VCaP (cell line): ENCODE results near the gene CNTFR.
"Not testable (repeated sequence)": the region's sequence is repeated elsewhere in the genome, so short reads cannot be mapped to it uniquely, and the experiment has no call there.

Source experiments
- H3K27ac ChIP-seq: fragments of 450-650 bp; 2 replicates; pipeline ENCODE4 v1.5.1; 2017
- TF ChIP-seq, protein P1 (sequence below): fragments of 450-650 bp; conservative IDR thresholded peaks from 2 replicates; pipeline ENCODE4 v1.5.1; 2017; ENCODE audit warnings: mild to moderate bottlenecking, moderate library complexity

Gene CNTFR, protein sequence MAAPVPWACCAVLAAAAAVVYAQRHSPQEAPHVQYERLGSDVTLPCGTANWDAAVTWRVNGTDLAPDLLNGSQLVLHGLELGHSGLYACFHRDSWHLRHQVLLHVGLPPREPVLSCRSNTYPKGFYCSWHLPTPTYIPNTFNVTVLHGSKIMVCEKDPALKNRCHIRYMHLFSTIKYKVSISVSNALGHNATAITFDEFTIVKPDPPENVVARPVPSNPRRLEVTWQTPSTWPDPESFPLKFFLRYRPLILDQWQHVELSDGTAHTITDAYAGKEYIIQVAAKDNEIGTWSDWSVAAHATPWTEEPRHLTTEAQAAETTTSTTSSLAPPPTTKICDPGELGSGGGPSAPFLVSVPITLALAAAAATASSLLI

DNA sequence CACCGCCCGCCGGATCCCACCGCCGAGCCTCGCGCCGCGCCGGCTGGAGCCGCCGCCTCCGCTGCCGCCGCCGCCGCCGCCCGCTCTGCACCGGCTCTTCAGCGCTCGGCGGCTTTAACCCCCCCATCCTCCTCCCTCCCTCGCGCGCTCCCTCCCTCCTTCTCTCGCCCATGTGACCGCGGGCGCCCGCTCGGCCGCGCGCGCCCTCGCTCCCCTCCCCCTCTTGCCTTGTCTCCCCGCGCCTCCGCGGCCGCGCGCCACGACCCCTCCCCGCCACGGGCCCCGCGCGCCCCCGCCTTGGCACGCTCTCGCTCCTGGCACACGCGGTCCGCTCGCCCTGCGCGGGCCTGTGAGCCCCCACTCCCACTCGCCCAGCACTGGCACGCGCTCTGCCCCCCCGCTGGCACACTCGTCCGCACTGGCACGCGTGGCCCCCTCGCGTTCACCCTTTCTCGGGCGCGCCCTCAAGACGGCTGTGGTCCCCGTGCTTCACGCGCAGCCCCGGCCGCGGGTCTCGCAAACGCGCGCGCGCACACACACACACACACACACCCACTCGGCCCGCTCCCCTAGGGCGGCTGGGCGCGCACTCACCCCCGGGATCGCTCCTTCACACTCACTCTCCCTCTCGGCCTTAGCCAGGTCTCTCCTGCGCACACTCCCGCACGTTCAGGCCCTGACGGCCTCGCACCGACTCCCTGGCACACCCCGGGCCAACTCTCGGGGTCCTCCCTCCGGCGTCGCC is at the start of gene CNTFR:
CNTFR (minus strand) TSS at position 89 of the 745 bp plus-strand sequence. CDS start 20,743 bp downstream, outside the sequence.
- H3K27ac ChIP-seq, result peak within 1 kb of the TSS; percentile 79; the same call in 1 of the 2 replicates
- TF ChIP-seq, protein P1, sequence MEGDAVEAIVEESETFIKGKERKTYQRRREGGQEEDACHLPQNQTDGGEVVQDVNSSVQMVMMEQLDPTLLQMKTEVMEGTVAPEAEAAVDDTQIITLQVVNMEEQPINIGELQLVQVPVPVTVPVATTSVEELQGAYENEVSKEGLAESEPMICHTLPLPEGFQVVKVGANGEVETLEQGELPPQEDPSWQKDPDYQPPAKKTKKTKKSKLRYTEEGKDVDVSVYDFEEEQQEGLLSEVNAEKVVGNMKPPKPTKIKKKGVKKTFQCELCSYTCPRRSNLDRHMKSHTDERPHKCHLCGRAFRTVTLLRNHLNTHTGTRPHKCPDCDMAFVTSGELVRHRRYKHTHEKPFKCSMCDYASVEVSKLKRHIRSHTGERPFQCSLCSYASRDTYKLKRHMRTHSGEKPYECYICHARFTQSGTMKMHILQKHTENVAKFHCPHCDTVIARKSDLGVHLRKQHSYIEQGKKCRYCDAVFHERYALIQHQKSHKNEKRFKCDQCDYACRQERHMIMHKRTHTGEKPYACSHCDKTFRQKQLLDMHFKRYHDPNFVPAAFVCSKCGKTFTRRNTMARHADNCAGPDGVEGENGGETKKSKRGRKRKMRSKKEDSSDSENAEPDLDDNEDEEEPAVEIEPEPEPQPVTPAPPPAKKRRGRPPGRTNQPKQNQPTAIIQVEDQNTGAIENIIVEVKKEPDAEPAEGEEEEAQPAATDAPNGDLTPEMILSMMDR, result no peak

DNA sequence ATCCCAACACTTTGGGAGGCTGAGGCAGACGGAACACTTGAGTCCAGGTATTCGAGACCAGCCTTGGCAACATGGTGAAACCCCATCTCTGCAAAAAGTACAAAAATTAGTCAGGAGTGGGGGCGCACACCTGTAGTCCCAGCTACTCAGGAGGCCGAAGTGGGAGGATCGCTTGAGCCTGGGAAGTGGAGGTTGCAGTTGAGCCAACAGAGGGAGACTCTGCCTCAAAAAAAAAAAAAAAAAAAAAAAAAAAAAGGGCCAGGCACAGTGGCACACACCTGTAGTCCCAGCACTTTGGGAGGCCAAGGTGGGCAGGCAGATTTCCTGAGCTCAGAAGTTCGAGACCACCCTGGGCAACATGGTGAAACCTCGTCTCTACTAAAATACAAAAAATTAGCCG is 49.8 kb upstream of the CNTFR start:
- H3K27ac ChIP-seq, result not testable (repeated sequence)

DNA sequence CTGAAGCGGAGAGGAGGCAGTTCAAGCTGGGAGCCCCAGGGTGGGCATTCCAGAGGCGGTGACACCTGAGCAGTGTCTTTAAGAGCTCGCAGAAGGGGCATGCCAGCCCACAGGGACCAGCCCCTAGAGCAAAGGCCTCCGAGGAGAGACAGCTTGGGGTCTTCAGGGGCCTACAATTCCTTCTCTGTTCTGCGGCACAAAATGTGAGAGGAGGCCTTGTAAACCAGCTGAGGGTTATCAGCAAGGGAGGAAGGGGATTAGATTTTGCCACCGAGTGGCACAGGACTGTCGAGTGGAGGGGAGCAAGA is 48.6 kb upstream of the CNTFR start:
- TF ChIP-seq, protein P1, result no peak
- peak overlapping the region; percentile 92 for H3K27ac ChIP-seq

DNA sequence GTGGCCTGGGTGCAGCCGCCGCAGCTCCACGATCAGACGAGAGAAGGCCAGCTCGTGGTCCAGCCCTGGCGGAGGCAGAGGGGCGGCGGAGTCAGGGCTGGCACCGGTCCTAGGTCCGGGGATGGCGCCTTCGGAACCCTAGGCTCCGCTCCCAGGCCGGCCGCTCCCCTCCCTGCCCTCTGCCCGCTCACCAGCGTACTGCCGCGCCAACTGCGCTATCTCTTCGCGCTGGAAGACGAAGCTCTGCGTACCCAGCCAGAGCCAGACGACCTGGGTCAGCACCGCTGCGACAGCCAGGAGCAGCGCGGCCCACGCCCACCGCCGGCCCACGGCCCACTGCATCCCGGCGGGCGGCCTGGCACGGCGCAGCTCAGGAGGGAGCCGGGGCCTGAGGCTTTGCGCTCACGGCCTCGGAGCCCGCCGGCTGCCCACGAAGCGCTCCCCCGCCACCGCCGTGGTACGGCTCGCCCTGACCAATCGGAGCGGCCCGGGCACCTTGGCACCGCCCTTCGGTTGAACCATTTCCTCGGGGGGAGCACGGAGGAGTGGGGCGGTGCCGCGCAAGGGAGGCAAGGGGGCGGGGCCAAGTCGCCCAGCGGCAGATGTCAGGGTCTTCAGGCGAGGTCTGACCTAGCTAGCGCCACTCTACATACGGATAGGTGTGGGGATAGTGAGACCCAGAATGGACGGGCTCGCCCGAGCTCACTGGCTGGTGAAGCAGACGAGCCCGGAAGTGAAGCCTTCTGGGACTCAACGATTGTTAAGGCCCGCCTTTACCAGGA is 48.0 kb upstream of the CNTFR start, which contains the start of gene SIGMAR1:
SIGMAR1 (minus strand) TSS at position 432 of the 782 bp plus-strand sequence; CDS start at position 342, 90 bp downstream.
- peak within 1 kb of the TSS; percentile 92 for H3K27ac ChIP-seq
- TF ChIP-seq, protein P1, result no peak

DNA sequence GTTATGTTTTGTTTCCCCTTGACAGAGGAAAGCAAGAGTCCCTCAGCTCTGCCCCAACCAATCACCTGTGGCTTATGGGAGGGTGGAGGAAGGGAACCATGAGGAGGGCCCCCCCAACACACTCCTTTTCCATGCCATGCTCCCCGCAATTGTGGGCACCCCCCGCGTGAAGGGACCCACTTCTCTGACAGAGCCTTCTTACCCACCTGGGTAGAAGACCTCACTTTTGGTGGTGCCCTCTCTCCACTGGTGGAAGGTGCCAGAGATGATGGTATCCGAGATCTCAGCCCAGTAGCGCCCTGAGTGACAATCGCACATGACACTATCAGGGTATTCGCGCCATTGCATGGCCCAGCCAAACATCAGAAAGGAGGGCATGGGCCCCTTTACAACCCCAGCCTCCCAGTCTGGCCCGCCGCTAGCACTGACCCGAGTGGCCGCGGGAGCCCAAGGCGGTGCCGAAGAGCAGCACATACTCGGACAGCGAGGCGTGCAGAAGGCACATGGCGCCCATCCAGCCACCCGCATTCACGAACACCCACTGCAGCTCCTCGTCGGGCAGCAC is 47.3 kb upstream of the CNTFR start:
- peak overlapping the region; percentile 92 for H3K27ac ChIP-seq
- TF ChIP-seq, protein P1, result no peak

DNA sequence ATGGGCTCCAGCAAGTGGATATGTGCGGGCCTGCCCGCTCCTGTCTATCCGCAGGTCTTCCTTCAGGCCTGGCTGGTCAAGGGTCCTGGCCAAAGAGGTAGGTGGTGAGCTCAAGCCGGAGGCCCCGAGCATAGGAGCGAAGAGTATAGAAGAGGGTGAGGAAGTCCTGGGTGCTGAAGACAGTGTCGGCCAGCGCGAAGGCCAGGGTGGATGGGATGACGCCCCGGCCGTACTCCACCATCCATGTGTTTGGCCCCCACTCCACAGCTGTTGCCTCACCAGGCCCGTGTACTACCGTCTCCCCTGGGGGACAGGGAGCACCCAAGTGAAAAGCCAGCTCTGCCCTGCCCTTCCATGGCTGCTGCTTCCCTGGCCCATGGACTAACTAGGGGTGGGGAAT is 46.0 kb upstream of the CNTFR start:
- H3K27ac ChIP-seq, result peak overlapping the region; percentile 92; the same call in 1 of the 2 replicates
- TF ChIP-seq, protein P1, result no peak

DNA sequence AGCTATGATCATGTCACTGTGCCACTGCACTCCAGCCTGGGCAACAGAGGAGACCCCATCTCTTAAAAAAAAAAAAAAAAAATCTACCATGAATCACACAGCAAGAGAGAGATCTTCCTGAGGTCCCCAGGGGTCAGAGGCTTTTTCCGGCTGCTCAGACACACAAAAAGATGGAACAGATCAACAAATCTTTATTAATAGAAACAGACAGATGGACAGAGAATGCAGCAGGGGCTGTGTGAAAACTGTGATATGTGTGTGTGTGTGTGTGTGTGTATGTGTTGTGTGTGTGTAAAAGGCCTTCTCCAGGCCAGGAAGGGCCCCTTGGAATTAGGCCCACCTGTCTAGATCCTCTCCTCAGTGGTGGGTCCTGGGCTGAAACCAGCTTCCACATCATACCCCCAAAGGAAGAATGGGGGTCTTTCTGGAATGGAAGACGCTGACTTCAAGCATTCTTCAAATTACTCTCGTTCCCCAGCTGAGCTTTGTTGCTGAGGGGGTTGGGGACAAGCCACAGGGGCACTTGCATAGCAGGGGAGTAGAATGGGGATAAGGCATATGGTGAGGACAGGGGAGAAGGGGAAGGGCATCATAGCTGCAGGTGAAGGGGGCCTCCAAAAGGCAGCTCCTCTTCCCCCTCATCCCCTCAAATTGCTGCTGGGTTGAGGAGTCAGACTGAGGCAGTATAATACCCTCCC is 45.2 kb upstream of the CNTFR start:
- peak overlapping the region; percentile 1; the same call in 1 of the 2 replicates for H3K27ac ChIP-seq
- TF ChIP-seq, protein P1, result no peak
